K562 (cell line): Measurements from ENCODE around the gene BHLHE40. TPM values are rescaled to one million over a fixed set of nuclear protein-coding genes. Genes with fewer than 3 reads are reported as not detected.
A peak's percentile ranks its signal among the peaks of the same experiment; 100 is the strongest.

Experiments
- CREB1 ChIP-seq, 2 experiments: sonication (generic) in 1 of 2; formaldehyde crosslinking in 1 of 2; IDR thresholded peaks; 2 replicates each; pipeline versions ENCODE4 v1.6.1 to v1.8.0; 2012 to 2022; ENCODE audit warnings: inconsistent platforms in 1 of 2, mild to moderate bottlenecking in 1 of 2, missing genetic modification reagents in 1 of 2, moderate library complexity in 1 of 2
- DIDO1 ChIP-seq: fragments of 450-650 bp; IDR thresholded peaks from 2 replicates; pipeline ENCODE4 v1.6.1; 2016; ENCODE audit warnings: low read depth, missing biosample characterization, missing genetic modification characterization
- ETV5 ChIP-seq: sonication (generic); formaldehyde crosslinking; IDR thresholded peaks from 2 replicates; pipeline ENCODE4 v1.4.0; 2020; ENCODE audit warnings: low read depth, mild to moderate bottlenecking, missing genetic modification reagents
- HCFC1 ChIP-seq: IDR thresholded peaks from 2 replicates; pipeline ENCODE4 v1.6.1; 2012; ENCODE audit warnings: low read depth, low read length, improper control_type of control experiment
- HDAC2 ChIP-seq: fragments of 450-650 bp; IDR thresholded peaks from 2 replicates; pipeline ENCODE4 v1.6.1; 2016; ENCODE audit warnings: mild to moderate bottlenecking
- MIER1 ChIP-seq: fragments of 450-650 bp; IDR thresholded peaks from 2 replicates; pipeline ENCODE4 v1.6.1; 2016; ENCODE audit warnings: antibody characterized with exemption, mild to moderate bottlenecking, low read depth
- NCOA1 ChIP-seq: fragments of 450-650 bp; IDR thresholded peaks from 2 replicates; pipeline ENCODE4 v1.6.1; 2016; ENCODE audit warnings: low read depth
- NONO ChIP-seq, 2 experiments: fragments of 200-400 bp in 1 of 2; fragments of 450-650 bp in 1 of 2; formaldehyde crosslinking in 1 of 2; IDR thresholded peaks; 2 replicates each; pipeline ENCODE4 v1.6.1; 2017; ENCODE audit warnings: low read depth in 2 of 2, mild to moderate bottlenecking in 2 of 2, moderate library complexity in 2 of 2, low read length in 1 of 2
- RAD51 ChIP-seq: fragments of 450-650 bp; IDR thresholded peaks from 2 replicates; pipeline ENCODE4 v1.7.1; 2016; ENCODE audit warnings: low read depth, mild to moderate bottlenecking, borderline replicate concordance
- RBFOX2 ChIP-seq: fragments of 200-400 bp; formaldehyde crosslinking; IDR thresholded peaks from 2 replicates; pipeline ENCODE4 v1.6.1; 2017; ENCODE audit warnings: low read depth, mild to moderate bottlenecking, low read length, moderate library complexity
- SAP30 ChIP-seq: fragments of 200-600 bp; sonication (generic); IDR thresholded peaks from 2 replicates; pipeline ENCODE4 v1.6.1; 2012; ENCODE audit warnings: borderline replicate concordance, low read depth, mild to moderate bottlenecking, moderate library complexity, low read length, control low read depth, inconsistent platforms; ENCODE audit not compliant: insufficient read depth, poor library complexity, severe bottlenecking
- SIX5 ChIP-seq, 2 experiments: IDR thresholded peaks; 2 replicates each; pipeline ENCODE4 v1.6.1; 2011; ENCODE audit warnings: low read length in 2 of 2, borderline replicate concordance in 1 of 2, low read depth in 1 of 2, mild to moderate bottlenecking in 1 of 2, moderate library complexity in 1 of 2; ENCODE audit not compliant: insufficient read depth in 1 of 2
- SLC30A9 ChIP-seq: fragments of 250-450 bp; sonication (Bioruptor Pico); IDR thresholded peaks from 2 replicates; pipeline ENCODE4 v1.8.0; 2022; ENCODE audit warnings: mild to moderate bottlenecking, moderate library complexity
- SREBF1 ChIP-seq: fragments of 150-350 bp; IDR thresholded peaks from 2 replicates; pipeline ENCODE4 v1.6.1; 2014; ENCODE audit warnings: antibody characterized with exemption, low read depth, low read length, borderline replicate concordance
- TRIM24 ChIP-seq, 2 experiments: fragments of 450-650 bp; IDR thresholded peaks; 2 replicates each; pipeline ENCODE4 v1.6.1; 2016
- XRCC3 ChIP-seq: fragments of 450-650 bp; IDR thresholded peaks from 2 replicates; pipeline ENCODE4 v1.6.1; 2017; ENCODE audit warnings: mild to moderate bottlenecking, moderate library complexity
- ZBED1 ChIP-seq: IDR thresholded peaks from 2 replicates; pipeline ENCODE4 v1.6.1; 2014
- ZEB2 ChIP-seq: fragments of 450-650 bp; IDR thresholded peaks from 2 replicates; pipeline ENCODE4 v1.6.1; 2016
- ZNF77 ChIP-seq: fragments of 250-450 bp; sonication (Bioruptor Pico); IDR thresholded peaks from 2 replicates; pipeline ENCODE4 v1.5.0; 2020
- polyA plus RNA-seq, 8 experiments: library from polyadenylated mRNA; depleted of rRNA in 4 of 8; stranded (reverse) in 5 of 8; unstranded in 3 of 8; fragments of >200 nt; fragmentation: Nextera tagmentation in 2 of 8; fragmentation: Illumina TruSeq in 1 of 8; extraction: Ambion mirVana in 2 of 8; extraction: Trizol in 1 of 8; gene quantifications; 2 replicates each; pipeline versions ENCODE4 v1.2.1 to v1.2.3, GENCODE V29; 2011 to 2014; ENCODE audit warnings: inconsistent platforms in 1 of 8, missing spikeins in 1 of 8
- total RNA-seq, 7 experiments: library from RNA; depleted of rRNA in 6 of 7; stranded (reverse); fragments of >200 nt in 6 of 7; fragmentation: Illumina TruSeq in 2 of 7; extraction: Trizol in 2 of 7; gene quantifications; 2 replicates each; pipeline versions ENCODE4 v1.2.1 to v1.2.3, GENCODE V29; 2011 to 2021; ENCODE audit warnings: low replicate concordance in 1 of 7
- TF ChIP-seq, protein P1 (sequence below): fragments of 450-650 bp; IDR thresholded peaks from 2 replicates; pipeline ENCODE4 v1.6.1; 2016; ENCODE audit warnings: borderline replicate concordance
- TF ChIP-seq, protein P2 (sequence below): conservative IDR thresholded peaks from 2 replicates; pipeline ENCODE4 v1.6.1; 2011; ENCODE audit warnings: low read depth, mild to moderate bottlenecking, low read length; ENCODE audit not compliant: control insufficient read depth
- TF ChIP-seq, protein P3 (sequence below): IDR thresholded peaks from 2 replicates; pipeline ENCODE4 v1.6.1; 2014; ENCODE audit warnings: antibody characterized with exemption

Gene BHLHE40
- total and polyA plus RNA-seq, 9 of the 15 experiments (the other 6 are each of a cell fraction or from before 2014, with no cell fraction given), result 12.0 to 83.9 (median 31.4) TPM

DNA sequence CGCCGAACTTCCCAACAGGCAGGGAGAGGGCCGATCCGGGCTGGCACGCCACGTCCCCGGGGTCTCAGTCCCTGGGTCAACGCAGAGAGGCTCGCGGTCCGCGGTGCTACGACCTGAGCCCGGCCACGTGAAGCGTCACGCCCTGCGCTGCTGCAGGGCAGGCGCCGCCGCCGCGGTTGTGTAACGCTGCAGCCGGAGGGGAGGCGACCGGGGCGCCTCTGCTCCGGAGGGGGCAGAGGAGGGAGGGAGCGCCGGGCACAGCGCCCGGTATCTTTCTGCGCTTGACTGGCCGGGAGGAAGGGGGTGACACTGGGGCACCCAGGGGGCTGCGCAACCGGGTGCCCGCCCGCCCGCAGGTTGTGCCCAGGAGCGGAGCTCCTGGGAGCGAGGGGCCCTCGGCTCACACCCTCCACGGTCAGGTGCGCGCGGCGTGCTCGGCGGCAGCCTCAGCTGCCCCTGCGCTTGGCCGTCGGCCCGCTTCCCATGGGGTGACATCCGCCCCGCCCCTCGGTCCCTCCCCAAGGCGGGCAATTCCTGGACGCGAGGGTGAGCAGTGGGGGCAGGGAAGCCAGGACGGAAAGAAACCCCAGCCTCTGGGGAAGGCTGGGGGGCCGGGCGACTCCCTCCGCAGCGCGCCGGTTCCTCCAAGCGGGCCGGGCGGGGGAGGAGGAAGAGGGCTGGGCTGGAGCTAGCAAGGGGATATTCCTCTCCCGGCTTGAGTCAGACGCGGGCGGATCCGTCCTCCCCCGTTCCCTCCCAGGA, 852 bp upstream of the BHLHE40 start (continued):
- TF ChIP-seq, protein P1, sequence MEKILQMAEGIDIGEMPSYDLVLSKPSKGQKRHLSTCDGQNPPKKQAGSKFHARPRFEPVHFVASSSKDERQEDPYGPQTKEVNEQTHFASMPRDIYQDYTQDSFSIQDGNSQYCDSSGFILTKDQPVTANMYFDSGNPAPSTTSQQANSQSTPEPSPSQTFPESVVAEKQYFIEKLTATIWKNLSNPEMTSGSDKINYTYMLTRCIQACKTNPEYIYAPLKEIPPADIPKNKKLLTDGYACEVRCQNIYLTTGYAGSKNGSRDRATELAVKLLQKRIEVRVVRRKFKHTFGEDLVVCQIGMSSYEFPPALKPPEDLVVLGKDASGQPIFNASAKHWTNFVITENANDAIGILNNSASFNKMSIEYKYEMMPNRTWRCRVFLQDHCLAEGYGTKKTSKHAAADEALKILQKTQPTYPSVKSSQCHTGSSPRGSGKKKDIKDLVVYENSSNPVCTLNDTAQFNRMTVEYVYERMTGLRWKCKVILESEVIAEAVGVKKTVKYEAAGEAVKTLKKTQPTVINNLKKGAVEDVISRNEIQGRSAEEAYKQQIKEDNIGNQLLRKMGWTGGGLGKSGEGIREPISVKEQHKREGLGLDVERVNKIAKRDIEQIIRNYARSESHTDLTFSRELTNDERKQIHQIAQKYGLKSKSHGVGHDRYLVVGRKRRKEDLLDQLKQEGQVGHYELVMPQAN, result peak; percentile 70
- TF ChIP-seq CREB1 (IDR thresholded peaks at IDR 0.05), result peak; percentile 67
- peak; percentile 66; the same call in 1 of the 2 replicates for TF ChIP-seq CREB1 (CRISPR knock-in tag; IDR thresholded peaks at IDR 0.05)
- no peak for TF ChIP-seq ZNF77 (CRISPR knock-in tag)
- peak; percentile 95 for TF ChIP-seq HDAC2
- TF ChIP-seq SAP30, result peak; percentile 87
- TF ChIP-seq NONO (IDR thresholded peaks at IDR 0.05; ENCODE audit: low read depth in 2 of 2, low read length in 1 of 2), result peak in 1 of 2 experiments; percentile 75; a peak in 2 of 4 replicates
- TF ChIP-seq RAD51, result peak; percentile 19; the same call in 1 of the 2 replicates
- TF ChIP-seq ZBED1, result peak; percentile 78; the same call in 1 of the 2 replicates
- peak; percentile 77 for TF ChIP-seq ZEB2
- peak; percentile 87 for TF ChIP-seq ETV5 (CRISPR knock-in tag)
- TF ChIP-seq NCOA1, result peak; percentile 89
- TF ChIP-seq, protein P2, sequence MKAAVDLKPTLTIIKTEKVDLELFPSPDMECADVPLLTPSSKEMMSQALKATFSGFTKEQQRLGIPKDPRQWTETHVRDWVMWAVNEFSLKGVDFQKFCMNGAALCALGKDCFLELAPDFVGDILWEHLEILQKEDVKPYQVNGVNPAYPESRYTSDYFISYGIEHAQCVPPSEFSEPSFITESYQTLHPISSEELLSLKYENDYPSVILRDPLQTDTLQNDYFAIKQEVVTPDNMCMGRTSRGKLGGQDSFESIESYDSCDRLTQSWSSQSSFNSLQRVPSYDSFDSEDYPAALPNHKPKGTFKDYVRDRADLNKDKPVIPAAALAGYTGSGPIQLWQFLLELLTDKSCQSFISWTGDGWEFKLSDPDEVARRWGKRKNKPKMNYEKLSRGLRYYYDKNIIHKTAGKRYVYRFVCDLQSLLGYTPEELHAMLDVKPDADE, result peak; percentile 23; the same call in 1 of the 2 replicates
- no peak for TF ChIP-seq XRCC3
- TF ChIP-seq RBFOX2, result peak; percentile 95
- no peak for TF ChIP-seq MIER1
- TF ChIP-seq TRIM24 (IDR thresholded peaks at IDR 0.05), result peak; percentile 57 to 86
- peak in 1 of 2 experiments; percentile 14; a peak in 1 of 4 replicates for TF ChIP-seq SIX5 (IDR thresholded peaks at IDR 0.05; ENCODE audit: borderline replicate concordance in 1 of 2, insufficient read depth in 1 of 2, low read depth in 1 of 2, low read length in 2 of 2)
- no peak for TF ChIP-seq DIDO1 (tag)
- TF ChIP-seq SREBF1, result peak; percentile 99
- TF ChIP-seq, protein P3, sequence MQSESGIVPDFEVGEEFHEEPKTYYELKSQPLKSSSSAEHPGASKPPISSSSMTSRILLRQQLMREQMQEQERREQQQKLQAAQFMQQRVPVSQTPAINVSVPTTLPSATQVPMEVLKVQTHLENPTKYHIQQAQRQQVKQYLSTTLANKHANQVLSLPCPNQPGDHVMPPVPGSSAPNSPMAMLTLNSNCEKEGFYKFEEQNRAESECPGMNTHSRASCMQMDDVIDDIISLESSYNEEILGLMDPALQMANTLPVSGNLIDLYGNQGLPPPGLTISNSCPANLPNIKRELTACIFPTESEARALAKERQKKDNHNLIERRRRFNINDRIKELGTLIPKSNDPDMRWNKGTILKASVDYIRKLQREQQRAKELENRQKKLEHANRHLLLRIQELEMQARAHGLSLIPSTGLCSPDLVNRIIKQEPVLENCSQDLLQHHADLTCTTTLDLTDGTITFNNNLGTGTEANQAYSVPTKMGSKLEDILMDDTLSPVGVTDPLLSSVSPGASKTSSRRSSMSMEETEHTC, result peak; percentile 37; the same call in 1 of the 2 replicates
- peak; percentile 44; the same call in 1 of the 2 replicates for TF ChIP-seq HCFC1
- TF ChIP-seq SLC30A9 (CRISPR knock-in tag), result no peak
